Measurements from ENCODE around the gene HPS3. TPM values are rescaled to one million over a fixed set of nuclear protein-coding genes. Genes with fewer than 3 reads are reported as not detected.

Gene HPS3
- polyA plus RNA-seq, 1 experiment, result 14.6 TPM

- POLR2A ChIA-PET, result no interaction called here
These were observed 43.0 kb upstream of the HPS3 start, which contains the start of gene HLTF for GRCh38 chr3:149086232-149086988. Gene HLTF (minus strand): TSS chr3:149086533. CDS start chr3:149086336, 197 bp downstream.

GRCh38 chr3:149087208-149087607, 42.2 kb upstream of the HPS3 start:
- H3K36me3 ChIP-seq (ENCODE audit: control insufficient read depth, insufficient read depth, low read length), result no peaks in the 10 kb centered on the region
- POLR2A ChIA-PET, result no interaction called here
- no peak overlapping the region for H3K4me3 ChIP-seq (ENCODE audit: low read depth, low read length)
- no peak for TF ChIP-seq CTCF (IDR thresholded peaks at IDR 0.05; ENCODE audit: insufficient read depth, low read depth, low read length)
- H3K27me3 ChIP-seq (ENCODE audit: control insufficient read depth, insufficient read depth, low read length), result no peaks in the 10 kb centered on the region
- no peak for DNase-seq (ENCODE audit: low read depth)
- CTCF ChIA-PET, result interaction anchor here (1.3 kb wide), 1 partner anchor 15 kb away, joined by 4 read pairs; no protein-coding TSS in a partner anchor

More at GRCh38 chr3:149086232-149086988, 43.0 kb upstream of the HPS3 start, which contains the start of gene HLTF:
- CTCF ChIA-PET, result interaction anchor here (1.1 to 1.3 kb wide), 2 partner anchors 8 to 14 kb away, joined by 3 to 4 read pairs; no protein-coding TSS in a partner anchor
- no peak for TF ChIP-seq CTCF (IDR thresholded peaks at IDR 0.05; ENCODE audit: insufficient read depth, low read depth, low read length)
- Histone ChIP-seq H3K4me3 (ENCODE audit: low read depth, low read length) (peak within 1 kb of the TSS; percentile 59), H3K36me3 (ENCODE audit: control insufficient read depth, insufficient read depth, low read length) (no peaks in the 10 kb centered on the region), H3K27me3 (ENCODE audit: control insufficient read depth, insufficient read depth, low read length) (no peaks in the 10 kb centered on the region)
- DNase-seq (ENCODE audit: low read depth), result peak; percentile 89

GRCh38 chr3:149089395-149089794, 40.0 kb upstream of the HPS3 start:
- no peak for TF ChIP-seq CTCF (IDR thresholded peaks at IDR 0.05; ENCODE audit: insufficient read depth, low read depth, low read length)
- DNase-seq (ENCODE audit: low read depth), result no peak
- ChIA-PET POLR2A (no interaction called here), CTCF (no interaction called here)
- H3K4me3 ChIP-seq (ENCODE audit: low read depth, low read length), result no peak overlapping the region
- H3K27me3 ChIP-seq (ENCODE audit: control insufficient read depth, insufficient read depth, low read length), result no peaks in the 10 kb centered on the region
- H3K36me3 ChIP-seq (ENCODE audit: control insufficient read depth, insufficient read depth, low read length), result no peaks in the 10 kb centered on the region

- H3K4me3 ChIP-seq (ENCODE audit: low read depth, low read length), result no peak overlapping the region
- no peaks in the 10 kb centered on the region for H3K36me3 ChIP-seq (ENCODE audit: control insufficient read depth, insufficient read depth, low read length)
- DNase-seq (ENCODE audit: low read depth), result no peak
- CTCF ChIA-PET, result interaction anchor here (0.8 kb wide), 1 partner anchor 30 kb away, joined by 3 read pairs; no protein-coding TSS in a partner anchor
- POLR2A ChIA-PET, result no interaction called here
- H3K27me3 ChIP-seq (ENCODE audit: control insufficient read depth, insufficient read depth, low read length), result no peaks in the 10 kb centered on the region
- no peak for TF ChIP-seq CTCF (IDR thresholded peaks at IDR 0.05; ENCODE audit: insufficient read depth, low read depth, low read length)
These were observed 39.0 kb upstream of the HPS3 start for GRCh38 chr3:149090461-149090860.

GRCh38 chr3:149090907-149091306, 38.5 kb upstream of the HPS3 start:
- CTCF ChIA-PET, result interaction anchor here (0.8 kb wide), 1 partner anchor 29 kb away, joined by 3 read pairs; no protein-coding TSS in a partner anchor
- H3K4me3 ChIP-seq (ENCODE audit: low read depth, low read length), result no peak overlapping the region
- H3K27me3 ChIP-seq (ENCODE audit: control insufficient read depth, insufficient read depth, low read length), result no peaks in the 10 kb centered on the region
- H3K36me3 ChIP-seq (ENCODE audit: control insufficient read depth, insufficient read depth, low read length), result no peaks in the 10 kb centered on the region
- POLR2A ChIA-PET, result no interaction called here
- TF ChIP-seq CTCF (IDR thresholded peaks at IDR 0.05; ENCODE audit: insufficient read depth, low read depth, low read length), result no peak
- DNase-seq (ENCODE audit: low read depth), result no peak

Data from BJ (cell line).